ENCODE measurements around the gene BTN2A1. TPM values are rescaled to one million over a fixed set of nuclear protein-coding genes. Genes with fewer than 3 reads are reported as not detected.

The BTN2A1 gene
- total and polyA plus RNA-seq, 9 of the 15 experiments (the other 6 are each of a cell fraction or from before 2014, with no cell fraction given): 6.7 to 22.1 (median 16.4) TPM

- TF ChIP-seq, protein P1, sequence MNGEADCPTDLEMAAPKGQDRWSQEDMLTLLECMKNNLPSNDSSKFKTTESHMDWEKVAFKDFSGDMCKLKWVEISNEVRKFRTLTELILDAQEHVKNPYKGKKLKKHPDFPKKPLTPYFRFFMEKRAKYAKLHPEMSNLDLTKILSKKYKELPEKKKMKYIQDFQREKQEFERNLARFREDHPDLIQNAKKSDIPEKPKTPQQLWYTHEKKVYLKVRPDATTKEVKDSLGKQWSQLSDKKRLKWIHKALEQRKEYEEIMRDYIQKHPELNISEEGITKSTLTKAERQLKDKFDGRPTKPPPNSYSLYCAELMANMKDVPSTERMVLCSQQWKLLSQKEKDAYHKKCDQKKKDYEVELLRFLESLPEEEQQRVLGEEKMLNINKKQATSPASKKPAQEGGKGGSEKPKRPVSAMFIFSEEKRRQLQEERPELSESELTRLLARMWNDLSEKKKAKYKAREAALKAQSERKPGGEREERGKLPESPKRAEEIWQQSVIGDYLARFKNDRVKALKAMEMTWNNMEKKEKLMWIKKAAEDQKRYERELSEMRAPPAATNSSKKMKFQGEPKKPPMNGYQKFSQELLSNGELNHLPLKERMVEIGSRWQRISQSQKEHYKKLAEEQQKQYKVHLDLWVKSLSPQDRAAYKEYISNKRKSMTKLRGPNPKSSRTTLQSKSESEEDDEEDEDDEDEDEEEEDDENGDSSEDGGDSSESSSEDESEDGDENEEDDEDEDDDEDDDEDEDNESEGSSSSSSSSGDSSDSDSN (IDR thresholded peaks at IDR 0.05; ENCODE audit: borderline replicate concordance in 1 of 2, low read depth in 2 of 2, low read length in 2 of 2): no peak
- TF ChIP-seq MYBL2 (IDR thresholded peaks at IDR 0.05; ENCODE audit: low read depth): no peak
- TF ChIP-seq MYBL2 (CRISPR knock-in tag; IDR thresholded peaks at IDR 0.05; ENCODE audit: borderline replicate concordance): no peak
- TF ChIP-seq PHF21A (IDR thresholded peaks at IDR 0.05; ENCODE audit: borderline replicate concordance, low read depth): no peak
- 0 out of 2 replicates have a peak, but pooled peaks have one; percentile 37 for TF ChIP-seq SMC3 (conservative IDR thresholded peaks at IDR 0.05; ENCODE audit: insufficient read depth, low read depth, low read length)
- no peak for TF ChIP-seq RBM22 (IDR thresholded peaks at IDR 0.05; ENCODE audit: low read depth, low read length, poor library complexity, severe bottlenecking)
- peak; percentile 24; the same call in 1 of the 2 replicates for TF ChIP-seq CXXC5 (CRISPR knock-in tag; IDR thresholded peaks at IDR 0.05)
- TF ChIP-seq HMGN3 (IDR thresholded peaks at IDR 0.05; ENCODE audit: borderline replicate concordance, extremely low read depth, insufficient read length, low read depth, low read length): no peak
- no peak for TF ChIP-seq COPS2 (conservative IDR thresholded peaks at IDR 0.05)
- no peak for TF ChIP-seq E2F4 (CRISPR knock-in tag; IDR thresholded peaks at IDR 0.05; ENCODE audit: low read depth)
- no peak for TF ChIP-seq TFAP4 (CRISPR knock-in tag; IDR thresholded peaks at IDR 0.05; ENCODE audit: borderline replicate concordance)
Measured at GRCh38 chr6:26420688-26421171, 37.0 kb upstream of the BTN2A1 start (continued).
